ENCODE results near the gene CHTF18.

The CHTF18 gene

DNA sequence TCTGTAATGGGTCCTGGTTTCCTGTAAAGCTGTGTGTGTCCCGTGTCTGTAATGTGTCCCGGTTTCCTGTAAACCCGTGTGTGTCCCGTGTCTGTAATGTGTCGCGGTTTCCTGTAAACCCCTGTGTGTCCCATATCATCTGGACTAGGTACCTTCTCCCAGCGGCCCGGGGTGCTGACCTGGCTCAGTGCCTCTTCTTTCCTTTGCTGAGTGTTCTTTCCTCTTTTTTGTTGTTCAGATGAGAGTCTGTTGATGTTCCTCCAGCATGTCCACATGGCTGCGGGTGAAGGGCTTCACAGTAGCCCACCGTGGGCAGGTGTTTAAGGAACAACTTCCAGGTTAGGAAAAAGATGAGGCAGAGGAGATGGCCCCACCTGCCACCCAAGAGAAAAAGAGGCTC is 58.7 kb downstream of the CHTF18 start:
- WGBS (ENCODE audit: insufficient coverage, insufficient read length): no CpG with 5 or more reads among the region's 10 CpGs
- DNase-seq (ENCODE audit: low read depth, low spot score): no peak
- H3K4me1 ChIP-seq (ENCODE audit: control insufficient read depth, insufficient read depth, low read length): no peaks in the 10 kb centered on the region; the same call in 1 of the 2 replicates
- no peaks in the 10 kb centered on the region for H3K27me3 ChIP-seq (ENCODE audit: control insufficient read depth, insufficient read depth, low read length)
- H3K9me3 ChIP-seq (ENCODE audit: control insufficient read depth, insufficient read depth, low read length): peaks cover 2% of the 10 kb centered on the region; the same call in 1 of the 2 replicates
- no peak overlapping the region for H3K4me3 ChIP-seq (ENCODE audit: low read length)
- no peaks in the 10 kb centered on the region; the same call in 1 of the 2 replicates for H3K36me3 ChIP-seq (ENCODE audit: control insufficient read depth, insufficient read depth, low read length)
- no peak overlapping the region for H3K27ac ChIP-seq (ENCODE audit: low read length)
